GM19397 (cell line): ENCODE data around the gene RAB36.
"Not testable (repeated sequence)": the region's sequence is repeated elsewhere in the genome, so short reads cannot be mapped to it uniquely, and the experiment has no call there.

Experiments used
- ATAC-seq: cut with Tn5 transposase; IDR thresholded peaks from one replicate; pipeline ENCODE4 v1.9.1; 2021; ENCODE audit warnings: mild to moderate bottlenecking, moderate library complexity; ENCODE audit not compliant: unreplicated experiment

Gene RAB36

GRCh38 chr22:23120415-23120899 is 24.8 kb upstream of the RAB36 start:
- ATAC-seq = no peak

- no peak for ATAC-seq
Measured at GRCh38 chr22:23121000-23121421, 24.3 kb upstream of the RAB36 start.

GRCh38 chr22:23121424-23121823 is 23.9 kb upstream of the RAB36 start:
- no peak for ATAC-seq

- no peak for ATAC-seq
Measured at GRCh38 chr22:23122216-23122957, 22.9 kb upstream of the RAB36 start.

DNA sequence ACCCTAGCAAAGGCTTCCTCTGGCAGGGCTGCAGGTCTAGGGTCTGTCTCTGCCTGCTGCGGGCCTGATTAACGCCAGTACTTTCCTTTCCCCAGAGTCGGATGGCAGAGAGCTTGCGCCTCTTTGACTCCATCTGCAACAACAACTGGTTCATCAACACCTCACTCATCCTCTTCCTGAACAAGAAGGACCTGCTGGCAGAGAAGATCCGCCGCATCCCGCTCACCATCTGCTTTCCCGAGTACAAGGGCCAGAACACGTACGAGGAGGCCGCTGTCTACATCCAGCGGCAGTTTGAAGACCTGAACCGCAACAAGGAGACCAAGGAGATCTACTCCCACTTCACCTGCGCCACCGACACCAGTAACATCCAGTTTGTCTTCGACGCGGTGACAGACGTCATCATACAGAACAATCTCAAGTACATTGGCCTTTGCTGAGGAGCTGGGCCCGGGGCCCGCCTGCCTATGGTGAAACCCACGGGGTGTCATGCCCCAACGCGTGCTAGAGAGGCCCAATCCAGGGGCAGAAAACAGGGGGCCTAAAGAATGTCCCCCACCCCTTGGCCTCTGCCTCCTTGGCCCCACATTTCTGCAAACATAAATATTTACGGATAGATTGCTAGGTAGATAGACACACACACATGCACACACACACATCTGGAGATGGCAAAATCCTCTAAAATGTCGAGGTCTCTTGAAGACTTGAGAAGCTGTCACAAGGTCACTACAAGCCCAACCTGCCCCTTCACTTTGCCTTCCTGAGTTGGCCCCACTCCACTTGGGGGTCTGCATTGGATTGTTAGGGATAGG is 22.1 kb upstream of the RAB36 start:
- ATAC-seq = no peak

GRCh38 chr22:23123804-23124254 is 21.4 kb upstream of the RAB36 start:
- no peak for ATAC-seq

GRCh38 chr22:23124611-23125511 is 20.4 kb upstream of the RAB36 start:
- no peak for ATAC-seq

DNA sequence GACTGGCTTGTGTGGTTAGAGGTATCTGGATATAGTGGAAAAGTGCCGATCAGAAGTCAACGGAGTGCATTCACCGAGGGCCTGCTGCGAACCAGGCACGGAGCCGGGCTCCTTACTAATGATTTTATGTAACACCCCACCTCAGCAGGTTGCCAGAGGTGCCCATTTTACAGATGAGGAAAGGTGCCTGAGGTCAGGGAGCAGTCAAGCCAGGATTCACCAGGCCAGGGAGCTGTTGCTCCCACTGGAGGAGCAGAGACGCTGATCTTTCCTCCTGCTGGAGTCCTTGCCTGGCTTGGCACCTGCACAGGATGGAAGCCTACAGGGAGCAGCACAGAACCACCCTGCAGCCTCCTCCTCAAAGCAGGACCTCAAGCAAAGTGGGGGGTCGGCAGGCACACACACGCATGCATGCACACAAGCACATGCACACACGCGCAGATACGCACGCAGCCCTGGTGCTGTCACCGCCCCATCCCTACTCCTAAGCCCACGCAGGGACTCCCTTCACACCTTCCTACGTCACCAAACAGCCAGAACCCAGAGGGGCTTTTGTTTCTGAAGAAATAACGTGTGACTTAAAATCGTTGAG is 19.7 kb upstream of the RAB36 start:
- no peak for ATAC-seq

- ATAC-seq = no peak
Measured at GRCh38 chr22:23126165-23127054, 18.9 kb upstream of the RAB36 start.

DNA sequence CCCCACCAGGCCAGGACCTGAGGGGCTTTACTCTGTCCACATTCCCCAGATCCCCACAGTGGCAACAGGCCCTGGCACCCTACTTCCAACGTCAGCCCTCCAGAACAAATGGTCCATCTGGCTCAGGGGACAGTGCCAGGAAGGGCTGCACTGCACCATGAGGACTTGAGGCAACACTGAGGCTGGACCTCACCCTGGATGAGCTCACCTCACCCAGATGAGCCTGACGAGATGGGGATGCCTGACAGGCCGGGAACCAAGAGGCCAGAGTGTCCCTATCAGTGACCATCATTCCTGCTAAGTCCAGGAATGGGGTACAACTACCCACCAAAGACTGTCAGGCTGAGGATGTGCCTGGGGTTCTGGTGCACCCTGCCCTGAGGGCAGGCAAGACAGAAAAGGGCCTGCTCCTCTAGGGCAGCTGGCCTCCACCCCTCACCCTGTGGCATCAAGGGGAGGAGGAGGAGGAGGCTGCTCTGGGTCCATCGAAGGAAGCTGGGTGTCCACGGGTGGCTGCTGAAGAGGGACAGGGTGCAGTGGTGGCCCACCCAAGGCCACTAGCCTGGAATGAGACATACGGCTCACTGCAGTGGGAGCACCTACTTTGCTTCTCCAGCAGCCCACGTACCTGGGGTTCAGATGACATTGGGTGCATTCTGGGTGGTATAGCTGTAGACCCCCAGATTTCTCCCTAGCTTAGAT is 18.1 kb upstream of the RAB36 start:
- no peak for ATAC-seq

DNA sequence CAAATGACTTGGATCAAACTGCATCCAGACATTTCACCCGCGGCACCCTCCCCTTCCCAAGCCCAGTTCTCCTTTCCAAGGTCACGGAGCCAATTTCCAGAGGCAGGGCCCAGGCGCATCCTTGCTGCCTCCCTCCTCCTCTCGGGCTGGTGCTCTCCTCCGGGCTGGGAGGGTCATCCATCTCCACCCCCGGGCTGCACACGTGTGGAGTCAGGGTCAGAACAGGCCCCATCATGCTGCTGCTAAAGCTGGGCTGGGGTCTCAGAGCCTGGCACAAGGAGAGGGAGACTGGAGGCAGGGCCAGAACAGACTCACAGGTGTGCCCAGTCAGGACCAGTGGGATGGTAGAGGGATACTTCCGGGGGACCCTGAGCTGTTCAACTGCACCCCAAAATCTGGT is 17.5 kb upstream of the RAB36 start:
- no peak for ATAC-seq

- no peak for ATAC-seq
Measured at GRCh38 chr22:23128269-23129108, 16.8 kb upstream of the RAB36 start.

DNA sequence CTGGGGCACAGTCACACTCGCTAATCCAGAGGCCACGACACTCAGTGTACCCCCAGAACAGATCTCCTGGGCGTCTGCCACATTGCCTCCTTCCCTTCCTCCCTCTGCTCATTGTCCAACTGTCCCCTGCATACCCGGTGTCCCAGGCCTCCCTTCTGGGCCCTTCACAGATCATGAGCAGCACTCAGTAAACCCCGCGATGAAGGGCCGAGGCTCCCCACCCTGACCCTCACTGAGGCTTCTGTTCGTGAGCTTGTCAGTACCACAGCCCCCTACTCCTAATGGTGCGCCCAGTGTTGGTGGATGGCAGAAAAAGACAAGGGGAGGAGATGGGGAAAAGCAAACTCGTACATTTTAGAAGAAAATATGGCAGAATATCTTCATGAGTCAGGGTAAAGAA is 16.1 kb upstream of the RAB36 start:
- no peak for ATAC-seq

DNA sequence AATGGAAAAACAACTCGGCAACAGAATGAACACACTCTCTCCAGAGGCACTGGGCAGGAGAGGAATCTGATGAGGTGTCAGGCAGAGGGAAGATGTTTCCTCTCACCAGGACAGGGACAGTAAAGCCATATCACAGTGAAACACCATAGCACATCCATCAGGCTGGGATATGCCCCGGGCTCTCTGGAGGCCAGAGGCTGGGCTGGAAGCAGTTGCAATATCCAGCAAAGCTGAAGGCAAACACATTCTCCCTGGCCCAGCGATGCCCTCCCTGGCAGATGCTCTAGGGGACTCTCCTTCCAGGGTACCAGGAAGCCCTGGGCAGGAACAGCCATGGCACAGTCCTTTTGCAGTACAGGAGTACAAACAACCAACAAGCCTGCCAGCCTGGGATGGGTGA is 14.6 kb upstream of the RAB36 start:
- ATAC-seq = no peak

DNA sequence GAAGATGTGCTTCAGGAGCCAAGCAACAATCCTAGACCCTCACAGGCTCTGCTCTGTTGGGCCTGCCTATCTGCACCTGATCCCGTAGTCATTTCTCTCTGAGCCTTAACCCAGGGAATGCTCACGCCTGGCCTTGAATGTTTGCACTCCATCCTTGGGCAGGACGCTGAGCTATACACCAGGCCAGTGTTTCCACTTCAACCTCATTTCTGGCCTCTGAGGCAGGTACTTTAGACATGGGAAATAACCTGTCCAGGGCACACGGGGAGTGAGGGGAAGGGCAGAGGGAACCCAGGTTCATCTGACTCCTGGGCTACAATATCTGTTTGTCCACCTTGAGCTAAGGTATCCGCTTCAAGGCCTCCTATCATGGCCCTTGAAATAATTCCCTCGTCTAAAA is 13.3 kb upstream of the RAB36 start:
- no peak for ATAC-seq

DNA sequence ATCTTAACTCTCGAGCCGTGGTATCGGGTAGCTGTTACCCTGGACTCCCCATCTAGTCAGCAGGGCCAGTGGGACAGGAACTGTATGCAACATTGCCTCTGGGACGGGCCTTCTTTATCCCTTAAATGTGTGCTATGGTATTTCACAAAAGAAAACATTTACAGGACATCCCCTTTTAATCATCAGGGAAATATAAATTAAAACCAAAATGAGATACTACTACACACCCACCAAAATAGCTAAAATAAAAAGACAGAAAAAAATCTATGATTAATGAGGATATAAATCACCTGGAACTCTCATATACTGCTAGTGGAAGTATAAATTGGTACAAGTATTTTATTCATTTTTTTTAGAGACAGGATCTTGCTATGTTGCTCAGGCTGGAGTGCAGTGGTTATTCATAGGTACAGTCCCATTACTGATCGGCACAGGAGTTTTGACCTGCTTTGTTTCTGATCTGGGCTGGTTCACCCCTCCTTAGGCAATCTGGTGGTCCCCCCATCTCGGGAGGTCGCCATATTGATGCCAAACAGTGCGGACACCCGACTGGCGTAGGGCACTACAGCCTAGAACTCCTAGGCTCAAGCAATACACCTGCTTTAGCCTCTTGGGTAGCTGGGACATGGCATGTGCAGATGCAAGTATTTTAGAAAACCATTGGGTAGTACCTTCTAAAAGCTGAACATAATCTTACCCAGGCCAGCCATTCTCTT is 12.7 kb upstream of the RAB36 start:
- no peak for ATAC-seq

GRCh38 chr22:23133922-23134321 is 11.4 kb upstream of the RAB36 start:
- no peak for ATAC-seq

- not testable (repeated sequence) for ATAC-seq
Measured at GRCh38 chr22:23136991-23137390, 8.3 kb upstream of the RAB36 start.
